WTC11 (cell line): Measurements from ENCODE around the gene FBXO45. TPM values are rescaled to one million over a fixed set of nuclear protein-coding genes. Genes with fewer than 3 reads are reported as not detected.

Source experiments
- ATAC-seq: fragments of 200-7000 bp; cut with Tn5 transposase; 2 replicates; pipeline ENCODE4 v1.10.0; 2021; ENCODE audit warnings: mild to moderate bottlenecking, moderate library complexity
- CTCF ChIA-PET: fragments of 300-600 bp; sonication (Branson Sonifier 250); formaldehyde crosslinking; loops from one replicate; lab custom pipeline; 2021; ENCODE audit warnings: antibody characterized with exemption; lab: Charles Lee
- POLR2A ChIA-PET: fragments of 350-600 bp; sonication (Branson Sonifier 250); formaldehyde crosslinking; loops from one replicate; lab custom pipeline; 2021; ENCODE audit warnings: antibody characterized with exemption; lab: Charles Lee
- DNase-seq: peaks from one replicate; pipeline ENCODE4 v3.0.0; 2021; ENCODE audit warnings: low spot score
- H3K27ac Mint-ChIP-seq: 2 replicates; pipeline ENCODE4 v1.8.0; 2021; ENCODE audit warnings: mixed read lengths
- H3K27me3 Mint-ChIP-seq: 2 replicates; pipeline ENCODE4 v1.8.0; 2021; ENCODE audit warnings: low read depth, mild to moderate bottlenecking, moderate library complexity, mixed read lengths
- H3K36me3 Mint-ChIP-seq: 2 replicates; pipeline ENCODE4 v1.8.0; 2021; ENCODE audit warnings: mixed read lengths
- H3K4me1 Mint-ChIP-seq: 2 replicates; pipeline ENCODE4 v1.8.0; 2022; ENCODE audit warnings: mixed read lengths
- H3K4me3 Mint-ChIP-seq: 2 replicates; pipeline ENCODE4 v1.8.0; 2021; ENCODE audit warnings: mild to moderate bottlenecking, moderate library complexity, mixed read lengths
- H3K9me3 Mint-ChIP-seq: 2 replicates; pipeline ENCODE4 v1.8.0; 2021; ENCODE audit warnings: mixed read lengths
- AFF4 ChIP-seq: sonication (generic); formaldehyde crosslinking; IDR thresholded peaks from 2 replicates; pipeline ENCODE4 v1.8.1; 2023; ENCODE audit warnings: mild to moderate bottlenecking, missing genetic modification reagents, borderline replicate concordance
- ATF6 ChIP-seq: sonication (generic); formaldehyde crosslinking; IDR thresholded peaks from 2 replicates; pipeline ENCODE4 v1.8.1; 2023; ENCODE audit warnings: mild to moderate bottlenecking, missing genetic modification reagents
- EMX1 ChIP-seq: fragments of 250-450 bp; sonication (Bioruptor Pico); IDR thresholded peaks from 2 replicates; pipeline ENCODE4 v1.8.0; 2021; ENCODE audit warnings: mild to moderate bottlenecking
- ETV6 ChIP-seq: sonication (generic); formaldehyde crosslinking; IDR thresholded peaks from 2 replicates; pipeline ENCODE4 v1.8.1; 2022; ENCODE audit warnings: mild to moderate bottlenecking, missing genetic modification reagents
- JAZF1 ChIP-seq: fragments of 250-450 bp; sonication (Bioruptor Pico); IDR thresholded peaks from 2 replicates; pipeline ENCODE4 v1.9.0; 2021; ENCODE audit warnings: moderate library complexity, mild to moderate bottlenecking, inconsistent platforms
- KAT7 ChIP-seq: sonication (generic); formaldehyde crosslinking; IDR thresholded peaks from 2 replicates; pipeline ENCODE4 v1.8.1; 2023; ENCODE audit warnings: missing genetic modification reagents, mild to moderate bottlenecking, borderline replicate concordance
- PREB ChIP-seq: sonication (generic); formaldehyde crosslinking; IDR thresholded peaks from 2 replicates; pipeline ENCODE4 v1.8.1; 2022; ENCODE audit warnings: mild to moderate bottlenecking, missing genetic modification reagents, moderate library complexity, borderline replicate concordance
- PRRX2 ChIP-seq: fragments of 250-450 bp; sonication (Bioruptor Pico); IDR thresholded peaks from 2 replicates; pipeline ENCODE4 v1.8.0; 2021; ENCODE audit warnings: mild to moderate bottlenecking
- STAT6 ChIP-seq: sonication (generic); formaldehyde crosslinking; conservative IDR thresholded peaks from 2 replicates; pipeline ENCODE4 v1.8.1; 2023; ENCODE audit warnings: mild to moderate bottlenecking, low read depth, missing genetic modification reagents, moderate library complexity
- TEAD1 ChIP-seq: sonication (generic); formaldehyde crosslinking; IDR thresholded peaks from 2 replicates; pipeline ENCODE4 v1.8.0; 2022; ENCODE audit warnings: mild to moderate bottlenecking, missing genetic modification reagents
- ZSCAN18 ChIP-seq: fragments of 250-450 bp; sonication (Bioruptor Pico); IDR thresholded peaks from 2 replicates; pipeline ENCODE4 v2.1.2; 2022; ENCODE audit warnings: mild to moderate bottlenecking, moderate library complexity
- total RNA-seq: library from RNA; stranded (reverse); gene quantifications from 3 replicates; pipeline ENCODE4 v1.2.3, GENCODE V29; 2021

The FBXO45 gene
- total RNA-seq, 1 experiment from 2014 or later: 15.4 TPM

- POLR2A ChIA-PET: no interaction called here
- no peak for ATAC-seq
- Mint-ChIP-seq H3K4me3 (no peak overlapping the region), H3K27me3 (no peaks in the 10 kb centered on the region; the same call in 1 of the 2 replicates), H3K36me3 (no peaks in the 10 kb centered on the region), H3K27ac (no peak overlapping the region), H3K4me1 (peaks cover 16% of the 10 kb centered on the region), H3K9me3 (no peaks in the 10 kb centered on the region)
- TF ChIP-seq EMX1 (CRISPR knock-in tag): no peak
- no peak for TF ChIP-seq JAZF1 (CRISPR knock-in tag)
- no peak for DNase-seq
- CTCF ChIA-PET: interaction anchor here (1.0 kb wide), 1 partner anchor 12 kb away, joined by 4 read pairs; no protein-coding TSS in a partner anchor
Observed at GRCh38 chr3:196621611-196622010, 53.2 kb downstream of the FBXO45 start.

GRCh38 chr3:196624067-196624790 is 55.8 kb downstream of the FBXO45 start:
- Mint-ChIP-seq H3K9me3 (no peaks in the 10 kb centered on the region), H3K27ac (0 out of 2 replicates have a peak overlapping the region, but pooled peaks have one; percentile 44), H3K27me3 (no peaks in the 10 kb centered on the region; the same call in 1 of the 2 replicates), H3K4me1 (peaks cover 11% of the 10 kb centered on the region), H3K36me3 (no peaks in the 10 kb centered on the region), H3K4me3 (no peak overlapping the region)
- ChIA-PET CTCF (interaction anchor here (1.4 kb wide), 1 partner anchor 61 kb away, joined by 4 read pairs; no protein-coding TSS in a partner anchor), POLR2A (no interaction called here)
- DNase-seq (no peak), ATAC-seq (no peak)
- TF ChIP-seq ATF6 (CRISPR knock-in tag): no peak
- no peak for TF ChIP-seq ETV6
- TF ChIP-seq STAT6: no peak
- TF ChIP-seq TEAD1 (CRISPR knock-in tag): no peak
- no peak for TF ChIP-seq PRRX2 (CRISPR knock-in tag)
- no peak for TF ChIP-seq AFF4 (CRISPR knock-in tag)
- TF ChIP-seq KAT7: no peak
- TF ChIP-seq ZSCAN18: no peak
- TF ChIP-seq PREB (CRISPR knock-in tag): no peak
